OCI-LY7 (cell line): ENCODE data around the gene EXOC3L2. TPM values are rescaled to one million over a fixed set of nuclear protein-coding genes. Genes with fewer than 3 reads are reported as not detected.
A peak's percentile ranks its signal among the peaks of the same experiment; 100 is the strongest.

Experiments
- BruUV-seq: library from RNA; stranded (reverse); fragments of 400-500 nt; replicated peaks from 2 replicates; lab custom pipeline; 2021; lab: Mats Ljungman, UMichigan
- CTCF ChIA-PET: fragments of 300-600 bp; sonication (Branson Sonifier 250); formaldehyde crosslinking; loops from one replicate; lab custom pipeline; 2022; ENCODE audit warnings: antibody characterized with exemption; ENCODE audit not compliant: unreplicated experiment; lab: Charles Lee
- POLR2A ChIA-PET: fragments of 300-600 bp; sonication (Branson Sonifier 250); formaldehyde crosslinking; loops from one replicate; lab custom pipeline; 2022; ENCODE audit warnings: antibody characterized with exemption; lab: Charles Lee
- DNase-seq: peaks from one replicate; pipeline ENCODE4 v3.0.0-alpha.2; 2015; ENCODE audit warnings: low spot score
- H2AFZ ChIP-seq: fragments of 200-600 bp; sonication (generic), shearing (Covaris generic); 2 replicates; pipeline ENCODE4 v1.6.1; 2014; ENCODE audit warnings: mild to moderate bottlenecking, antibody characterized with exemption, low read length, moderate library complexity
- H3K27ac ChIP-seq: fragments of 200-600 bp; sonication (generic); 2 replicates; pipeline ENCODE4 v1.5.1; 2014; ENCODE audit warnings: mixed run types, low read depth, mild to moderate bottlenecking, moderate library complexity, low read length, inconsistent platforms; ENCODE audit not compliant: poor library complexity, severe bottlenecking
- H3K36me3 ChIP-seq: fragments of 200-600 bp; sonication (generic); 2 replicates; pipeline ENCODE4 v1.6.1; 2014; ENCODE audit warnings: mild to moderate bottlenecking, antibody characterized with exemption, low read length, moderate library complexity, mixed read lengths; ENCODE audit not compliant: insufficient read depth
- H3K4me1 ChIP-seq: fragments of 200-600 bp; sonication (generic); 2 replicates; pipeline ENCODE4 v1.5.1; 2014; ENCODE audit warnings: mild to moderate bottlenecking, low read length; ENCODE audit not compliant: insufficient read depth, poor library complexity, severe bottlenecking
- H3K4me2 ChIP-seq: fragments of 200-600 bp; sonication (generic); 2 replicates; pipeline ENCODE4 v1.6.1; 2014; ENCODE audit warnings: mild to moderate bottlenecking, low read length
- H3K4me3 ChIP-seq: fragments of 200-600 bp; sonication (generic); 2 replicates; pipeline ENCODE4 v1.5.1; 2014; ENCODE audit warnings: mild to moderate bottlenecking, low read depth, low read length; ENCODE audit not compliant: poor library complexity, severe bottlenecking
- H3K79me2 ChIP-seq: fragments of 200-600 bp; sonication (generic); 2 replicates; pipeline ENCODE4 v1.6.1; 2016; ENCODE audit warnings: low read depth, mild to moderate bottlenecking, low read length, moderate library complexity, mixed read lengths; ENCODE audit not compliant: insufficient read depth
- H3K9me2 ChIP-seq: fragments of 200-600 bp; sonication (generic); 2 replicates; pipeline ENCODE4 v1.6.1; 2016; ENCODE audit warnings: mild to moderate bottlenecking, low read length, mixed read lengths; ENCODE audit not compliant: insufficient read depth
- H3K9me3 ChIP-seq: fragments of 200-600 bp; sonication (generic); 2 replicates; pipeline ENCODE4 v1.6.1; 2014; ENCODE audit warnings: mild to moderate bottlenecking, mixed run types, low read length, mixed read lengths
- H4K20me1 ChIP-seq: fragments of 200-600 bp; sonication (generic); 2 replicates; pipeline ENCODE4 v1.6.1; 2014; ENCODE audit warnings: mild to moderate bottlenecking, antibody characterized with exemption, low read length, moderate library complexity, mixed read lengths; ENCODE audit not compliant: insufficient read depth
- CTCF ChIP-seq: fragments of 200-600 bp; sonication (generic); conservative IDR thresholded peaks from 2 replicates; pipeline ENCODE4 v1.5.1; 2014; ENCODE audit warnings: mild to moderate bottlenecking, antibody characterized with exemption, low read length, moderate library complexity, mixed read lengths
- EZH2phosphoT487 ChIP-seq: fragments of 200-600 bp; sonication (generic); IDR thresholded peaks from 2 replicates; pipeline ENCODE4 v1.6.1; 2018; ENCODE audit warnings: low read depth, borderline replicate concordance, mild to moderate bottlenecking, mixed run types, antibody characterized with exemption, low read length, moderate library complexity, mixed read lengths
- intact Hi-C: fragments of 100-400 bp; cut with micrococcal nuclease; formaldehyde crosslinking; loops from one replicate; pipeline ENCODE4 v1.10.0; 2022; ENCODE audit not compliant: unreplicated experiment
- total RNA-seq, 2 experiments: library from RNA; depleted of rRNA in 1 of 2; stranded (reverse); fragments of >200 nt in 1 of 2; shearing (Covaris generic) in 1 of 2; gene quantifications; 2 replicates each; pipeline ENCODE4 v1.2.3, GENCODE V29; 2014 to 2022

The EXOC3L2 gene
- total RNA-seq, 2 experiments from 2014 or later: not detected

GRCh38 chr19:45186509-45187334 is 58.5 kb downstream of the EXOC3L2 start:
- Histone ChIP-seq H3K27ac (no peak overlapping the region), H3K4me3 (no peak overlapping the region), H3K4me1 (peaks cover 8% of the 10 kb centered on the region), H3K9me3 (no peaks in the 10 kb centered on the region), H3K4me2 (peak overlapping the region; percentile 40; the same call in 1 of the 2 replicates), H2AFZ (peak overlapping the region; percentile 10; the same call in 1 of the 2 replicates), H3K36me3 (0 out of 2 replicates have a peak, but pooled peaks cover under 1% of the 10 kb centered on the region), H3K79me2 (peaks cover 1% of the 10 kb centered on the region; the same call in 1 of the 2 replicates), H3K9me2 (no peaks in the 10 kb centered on the region), H4K20me1 (no peaks in the 10 kb centered on the region)
- CTCF ChIA-PET: interaction anchor here (0.6 kb wide), 1 partner anchor 85 kb away, joined by 5 read pairs; no protein-coding TSS in a partner anchor
- TF ChIP-seq EZH2phosphoT487 (no peak), CTCF (no peak)
- POLR2A ChIA-PET: no interaction called here
- no TSS peak for BruUV-seq
- no peak for DNase-seq
- intact Hi-C loops: loop anchor here (2.0 to 5.0 kb wide), 2 partner anchors 152 to 284 kb away; no protein-coding TSS in a partner anchor

DNA sequence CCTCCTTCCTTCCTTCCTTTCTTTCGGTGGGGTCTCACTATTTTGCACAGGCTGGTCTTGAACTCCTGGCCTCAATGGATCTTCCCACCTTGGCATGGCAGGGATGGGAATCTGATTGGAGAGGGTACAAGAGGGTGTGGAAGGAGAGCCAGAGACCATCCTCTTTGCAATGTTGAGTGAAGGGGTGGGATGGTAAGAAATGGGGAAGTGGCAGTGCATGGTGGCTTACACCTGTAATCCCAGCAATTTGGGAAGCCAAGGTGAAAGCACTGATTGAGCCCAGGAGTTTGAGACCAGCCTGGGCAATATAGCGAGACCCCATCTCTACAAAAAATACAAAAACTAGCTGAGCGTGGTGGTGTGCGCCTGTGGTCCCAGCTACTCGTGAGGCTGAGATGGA is 61.1 kb downstream of the EXOC3L2 start:
- ChIA-PET CTCF (no interaction called here), POLR2A (interaction anchor here (0.7 kb wide), 1 partner anchor 29 kb away, joined by 4 read pairs; no protein-coding TSS in a partner anchor)
- H3K4me3 ChIP-seq: no peak overlapping the region
- 0 out of 2 replicates have a peak, but pooled peaks cover 8% of the 10 kb centered on the region for H3K36me3 ChIP-seq
- no peaks in the 10 kb centered on the region for H4K20me1 ChIP-seq
- intact Hi-C loops: no loop called here
- no peaks in the 10 kb centered on the region for H3K9me3 ChIP-seq
- BruUV-seq: no TSS peak
- TF ChIP-seq EZH2phosphoT487: no peak
- no peak for TF ChIP-seq CTCF
- H3K27ac ChIP-seq: no peak overlapping the region
- no peak overlapping the region for H3K4me2 ChIP-seq
- no peak for DNase-seq
- H3K79me2 ChIP-seq: peaks cover 24% of the 10 kb centered on the region
- no peaks in the 10 kb centered on the region for H3K9me2 ChIP-seq
- H3K4me1 ChIP-seq: peaks cover 25% of the 10 kb centered on the region
- H2AFZ ChIP-seq: no peak overlapping the region
